ENCODE measurements around the gene RAB3GAP1. TPM values are rescaled to one million over a fixed set of nuclear protein-coding genes. Genes with fewer than 3 reads are reported as not detected.

Gene RAB3GAP1
- total RNA-seq, 1 donor: 72.3 TPM

- H3K27me3 ChIP-seq (ENCODE audit: insufficient read depth, low read length): no peaks in the 10 kb centered on the region
- H3K9me3 ChIP-seq (ENCODE audit: low read depth, low read length): no peaks in the 10 kb centered on the region
- no peak overlapping the region for H3K4me3 ChIP-seq (ENCODE audit: low read length)
- H3K4me1 ChIP-seq (ENCODE audit: insufficient read depth, low read length): no peaks in the 10 kb centered on the region
These were observed 130.1 kb downstream of the RAB3GAP1 start for GRCh38 chr2:135182190-135182589.

- no peaks in the 10 kb centered on the region for H3K27me3 ChIP-seq (ENCODE audit: insufficient read depth, low read length)
- H3K4me3 ChIP-seq (ENCODE audit: low read length): no peak overlapping the region
- no peaks in the 10 kb centered on the region for H3K9me3 ChIP-seq (ENCODE audit: low read depth, low read length)
- H3K4me1 ChIP-seq (ENCODE audit: insufficient read depth, low read length): no peaks in the 10 kb centered on the region
These were observed 130.5 kb downstream of the RAB3GAP1 start for GRCh38 chr2:135182601-135183000.

GRCh38 chr2:135183822-135184221, 131.7 kb downstream of the RAB3GAP1 start:
- Histone ChIP-seq H3K4me3 (ENCODE audit: low read length) (no peak overlapping the region), H3K4me1 (ENCODE audit: insufficient read depth, low read length) (no peaks in the 10 kb centered on the region), H3K27me3 (ENCODE audit: insufficient read depth, low read length) (no peaks in the 10 kb centered on the region), H3K9me3 (ENCODE audit: low read depth, low read length) (no peaks in the 10 kb centered on the region)

GRCh38 chr2:135186054-135186453, 134.0 kb downstream of the RAB3GAP1 start:
- Histone ChIP-seq H3K27me3 (ENCODE audit: insufficient read depth, low read length) (no peaks in the 10 kb centered on the region), H3K4me1 (ENCODE audit: insufficient read depth, low read length) (no peaks in the 10 kb centered on the region), H3K4me3 (ENCODE audit: low read length) (no peak overlapping the region), H3K9me3 (ENCODE audit: low read depth, low read length) (no peaks in the 10 kb centered on the region)

- H3K4me3 ChIP-seq (ENCODE audit: low read length): no peak overlapping the region
- H3K27me3 ChIP-seq (ENCODE audit: insufficient read depth, low read length): no peaks in the 10 kb centered on the region
- no peaks in the 10 kb centered on the region for H3K9me3 ChIP-seq (ENCODE audit: low read depth, low read length)
- H3K4me1 ChIP-seq (ENCODE audit: insufficient read depth, low read length): no peaks in the 10 kb centered on the region
These were observed 135.2 kb downstream of the RAB3GAP1 start for GRCh38 chr2:135187270-135187669.

- Histone ChIP-seq H3K9me3 (ENCODE audit: low read depth, low read length) (no peaks in the 10 kb centered on the region), H3K4me1 (ENCODE audit: insufficient read depth, low read length) (no peaks in the 10 kb centered on the region), H3K4me3 (ENCODE audit: low read length) (no peak overlapping the region), H3K27me3 (ENCODE audit: insufficient read depth, low read length) (no peaks in the 10 kb centered on the region)
These were observed 137.1 kb downstream of the RAB3GAP1 start for GRCh38 chr2:135189148-135189547.

GRCh38 chr2:135190799-135191198, 138.7 kb downstream of the RAB3GAP1 start:
- Histone ChIP-seq H3K9me3 (ENCODE audit: low read depth, low read length) (no peaks in the 10 kb centered on the region), H3K4me3 (ENCODE audit: low read length) (no peak overlapping the region), H3K4me1 (ENCODE audit: insufficient read depth, low read length) (no peaks in the 10 kb centered on the region), H3K27me3 (ENCODE audit: insufficient read depth, low read length) (no peaks in the 10 kb centered on the region)

GRCh38 chr2:135198481-135198880, 146.4 kb downstream of the RAB3GAP1 start:
- Histone ChIP-seq H3K4me1 (ENCODE audit: insufficient read depth, low read length) (no peaks in the 10 kb centered on the region), H3K27me3 (ENCODE audit: insufficient read depth, low read length) (no peaks in the 10 kb centered on the region), H3K9me3 (ENCODE audit: low read depth, low read length) (no peaks in the 10 kb centered on the region), H3K4me3 (ENCODE audit: low read length) (no peak overlapping the region)

- H3K9me3 ChIP-seq (ENCODE audit: low read depth, low read length): no peaks in the 10 kb centered on the region
- H3K4me1 ChIP-seq (ENCODE audit: insufficient read depth, low read length): no peaks in the 10 kb centered on the region
- no peaks in the 10 kb centered on the region for H3K27me3 ChIP-seq (ENCODE audit: insufficient read depth, low read length)
- H3K4me3 ChIP-seq (ENCODE audit: low read length): no peak overlapping the region
These were observed 150.7 kb downstream of the RAB3GAP1 start for GRCh38 chr2:135202751-135203150.

- Histone ChIP-seq H3K9me3 (ENCODE audit: low read depth, low read length) (no peaks in the 10 kb centered on the region), H3K4me3 (ENCODE audit: low read length) (no peak overlapping the region), H3K4me1 (ENCODE audit: insufficient read depth, low read length) (no peaks in the 10 kb centered on the region), H3K27me3 (ENCODE audit: insufficient read depth, low read length) (no peaks in the 10 kb centered on the region)
These were observed 151.9 kb downstream of the RAB3GAP1 start for GRCh38 chr2:135203944-135204343.

- Histone ChIP-seq H3K27me3 (ENCODE audit: insufficient read depth, low read length) (no peaks in the 10 kb centered on the region), H3K4me3 (ENCODE audit: low read length) (no peak overlapping the region), H3K4me1 (ENCODE audit: insufficient read depth, low read length) (no peaks in the 10 kb centered on the region), H3K9me3 (ENCODE audit: low read depth, low read length) (no peaks in the 10 kb centered on the region)
These were observed 155.9 kb downstream of the RAB3GAP1 start for GRCh38 chr2:135208016-135208415.

GRCh38 chr2:135212757-135213156, 160.7 kb downstream of the RAB3GAP1 start:
- no peaks in the 10 kb centered on the region for H3K9me3 ChIP-seq (ENCODE audit: low read depth, low read length)
- no peaks in the 10 kb centered on the region for H3K4me1 ChIP-seq (ENCODE audit: insufficient read depth, low read length)
- no peak overlapping the region for H3K4me3 ChIP-seq (ENCODE audit: low read length)
- no peaks in the 10 kb centered on the region for H3K27me3 ChIP-seq (ENCODE audit: insufficient read depth, low read length)

- no peak overlapping the region for H3K4me3 ChIP-seq (ENCODE audit: low read length)
- no peaks in the 10 kb centered on the region for H3K27me3 ChIP-seq (ENCODE audit: insufficient read depth, low read length)
- H3K4me1 ChIP-seq (ENCODE audit: insufficient read depth, low read length): no peaks in the 10 kb centered on the region
- H3K9me3 ChIP-seq (ENCODE audit: low read depth, low read length): no peaks in the 10 kb centered on the region
These were observed 166.3 kb downstream of the RAB3GAP1 start for GRCh38 chr2:135218426-135218825.

GRCh38 chr2:135219226-135219625, 167.1 kb downstream of the RAB3GAP1 start:
- H3K27me3 ChIP-seq (ENCODE audit: insufficient read depth, low read length): no peaks in the 10 kb centered on the region
- no peaks in the 10 kb centered on the region for H3K4me1 ChIP-seq (ENCODE audit: insufficient read depth, low read length)
- H3K9me3 ChIP-seq (ENCODE audit: low read depth, low read length): no peaks in the 10 kb centered on the region
- H3K4me3 ChIP-seq (ENCODE audit: low read length): no peak overlapping the region
